H1 (cell line): Measurements from ENCODE around the gene DGAT2L6.

Experiments
- CTCF ChIP-seq, 3 experiments: IDR thresholded peaks; 1 replicate in 2 of 3; 2 replicates in 1 of 3; pipeline versions ENCODE4 v1.5.1 to v1.6.1; 2011; ENCODE audit warnings: low read length in 3 of 3, mild to moderate bottlenecking in 3 of 3, inconsistent platforms in 2 of 3, low read depth in 1 of 3, moderate library complexity in 1 of 3; ENCODE audit not compliant: insufficient read depth in 1 of 3; ENCODE audit errors: control extremely low read depth in 1 of 3
- EP300 ChIP-seq, 2 experiments: IDR thresholded peaks; 1 replicate in 1 of 2; 2 replicates in 1 of 2; pipeline ENCODE4 v1.6.1; 2011 to 2012; ENCODE audit warnings: low read depth in 2 of 2, low read length in 2 of 2, mild to moderate bottlenecking in 2 of 2, borderline replicate concordance in 1 of 2, inconsistent platforms in 1 of 2, moderate library complexity in 1 of 2
- NRF1 ChIP-seq: IDR thresholded peaks from 2 replicates; pipeline ENCODE4 v1.6.1; 2011; ENCODE audit warnings: mild to moderate bottlenecking, low read depth, low read length, improper control_type of control experiment
- POLR2AphosphoS5 ChIP-seq: IDR thresholded peaks from 2 replicates; pipeline ENCODE4 v1.6.1; 2011; ENCODE audit warnings: low read depth, low read length
- SIN3A ChIP-seq, 2 experiments: IDR thresholded peaks in 1 of 2; conservative IDR thresholded peaks in 1 of 2; 2 replicates each; pipeline ENCODE4 v1.6.1; 2011 to 2012; ENCODE audit warnings: low read length in 2 of 2, improper control_type of control experiment in 1 of 2, low read depth in 1 of 2, mild to moderate bottlenecking in 1 of 2

DNA sequence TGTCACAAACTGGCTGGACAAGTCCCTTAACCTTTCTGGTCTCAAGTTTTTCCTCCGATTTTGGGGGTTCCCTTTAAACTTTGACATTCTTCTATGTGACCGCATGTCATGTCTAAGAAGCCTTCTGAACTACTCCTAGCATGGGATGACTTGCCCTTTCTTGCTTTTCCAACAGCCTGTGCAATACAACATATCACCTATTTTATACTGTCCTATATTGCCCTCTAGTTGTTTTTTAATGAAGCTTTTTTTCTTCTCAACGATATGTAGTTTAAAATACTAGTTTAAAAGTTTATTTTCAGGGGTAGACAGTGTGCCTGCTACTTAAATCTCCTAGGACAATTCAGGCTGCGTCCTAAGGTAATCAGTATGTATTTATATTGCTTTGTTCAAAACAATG is 45.1 kb upstream of the DGAT2L6 start:
- TF ChIP-seq NRF1: no peak
- TF ChIP-seq POLR2AphosphoS5: no peak
- no peak for TF ChIP-seq SIN3A (conservative IDR thresholded peaks at IDR 0.05 in 1 of 2, IDR thresholded peaks at IDR 0.05 in 1 of 2; ENCODE audit: low read depth in 1 of 2, low read length in 2 of 2)
- no peak for TF ChIP-seq EP300 (IDR thresholded peaks at IDR 0.05; ENCODE audit: borderline replicate concordance in 1 of 2, low read depth in 2 of 2, low read length in 2 of 2)
- no peak for TF ChIP-seq CTCF (IDR thresholded peaks at IDR 0.05; ENCODE audit: control extremely low read depth in 1 of 3, insufficient read depth in 1 of 3, low read depth in 1 of 3, low read length in 3 of 3)
